Bladder microvascular endothelial cell (primary cell): ENCODE measurements around the gene INCA1. TPM values are rescaled to one million over a fixed set of nuclear protein-coding genes. Genes with fewer than 3 reads are reported as not detected.

Experiments used
- total RNA-seq: library from RNA; depleted of rRNA; stranded (reverse); fragments of >200 nt; gene quantifications from 2 replicates; pipeline ENCODE4 v1.2.3, GENCODE V29; 2014

INCA1 gene
- total RNA-seq = 0.25 and 0.32 TPM in 2 replicates

DNA sequence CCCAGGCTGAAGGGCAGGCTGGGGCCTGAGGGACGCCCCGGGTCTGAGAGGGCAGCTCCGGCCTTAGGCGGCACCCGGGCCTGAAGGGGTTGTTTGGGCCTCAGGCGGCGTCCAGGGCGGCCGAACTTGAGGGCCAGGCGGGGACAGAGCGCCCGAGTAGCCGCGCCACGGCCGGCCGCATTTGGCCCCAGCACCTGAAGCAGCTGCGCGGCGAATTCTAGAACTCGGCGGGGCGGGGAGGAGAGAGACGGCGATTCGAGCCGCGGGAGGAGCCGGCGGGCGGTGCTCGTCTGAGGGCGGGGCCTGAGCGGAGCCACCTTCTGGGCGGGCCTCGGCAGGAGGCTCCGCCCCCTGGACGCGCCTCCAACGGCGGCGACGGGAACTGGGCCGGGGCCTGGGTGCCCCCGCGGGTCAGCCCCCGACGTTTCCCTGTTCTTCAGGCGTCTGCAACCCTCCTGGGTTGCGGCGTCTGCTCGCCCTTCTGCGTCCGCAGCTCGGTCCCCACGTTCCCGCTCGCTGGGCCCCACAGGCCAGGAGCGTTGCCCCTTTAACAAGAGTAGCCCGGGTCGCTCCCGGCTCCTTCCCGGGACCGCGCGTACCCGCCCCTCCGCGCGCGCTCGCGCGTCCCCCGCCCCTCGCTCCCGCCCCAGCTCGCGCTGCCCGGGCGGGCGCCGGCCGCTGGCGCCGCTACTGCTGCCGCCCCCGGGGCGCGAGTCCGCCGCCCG is at the start of gene INCA1, which contains the start of gene KIF1C:
TSS of gene INCA1 (minus strand) at position 221 of the 725 bp plus-strand sequence. CDS start 3,085 bp downstream, outside the sequence.
TSS of gene KIF1C (plus strand) at position 649 of the 725 bp plus-strand sequence. CDS start 2,297 bp downstream, outside the sequence.

GRCh38 chr17:5035315-5035714 is 38.0 kb upstream of the INCA1 start, which contains the start of gene SLC52A1:
TSS of gene SLC52A1 (minus strand) at chr17:5035426. CDS start at chr17:5034606, 820 bp downstream.

DNA sequence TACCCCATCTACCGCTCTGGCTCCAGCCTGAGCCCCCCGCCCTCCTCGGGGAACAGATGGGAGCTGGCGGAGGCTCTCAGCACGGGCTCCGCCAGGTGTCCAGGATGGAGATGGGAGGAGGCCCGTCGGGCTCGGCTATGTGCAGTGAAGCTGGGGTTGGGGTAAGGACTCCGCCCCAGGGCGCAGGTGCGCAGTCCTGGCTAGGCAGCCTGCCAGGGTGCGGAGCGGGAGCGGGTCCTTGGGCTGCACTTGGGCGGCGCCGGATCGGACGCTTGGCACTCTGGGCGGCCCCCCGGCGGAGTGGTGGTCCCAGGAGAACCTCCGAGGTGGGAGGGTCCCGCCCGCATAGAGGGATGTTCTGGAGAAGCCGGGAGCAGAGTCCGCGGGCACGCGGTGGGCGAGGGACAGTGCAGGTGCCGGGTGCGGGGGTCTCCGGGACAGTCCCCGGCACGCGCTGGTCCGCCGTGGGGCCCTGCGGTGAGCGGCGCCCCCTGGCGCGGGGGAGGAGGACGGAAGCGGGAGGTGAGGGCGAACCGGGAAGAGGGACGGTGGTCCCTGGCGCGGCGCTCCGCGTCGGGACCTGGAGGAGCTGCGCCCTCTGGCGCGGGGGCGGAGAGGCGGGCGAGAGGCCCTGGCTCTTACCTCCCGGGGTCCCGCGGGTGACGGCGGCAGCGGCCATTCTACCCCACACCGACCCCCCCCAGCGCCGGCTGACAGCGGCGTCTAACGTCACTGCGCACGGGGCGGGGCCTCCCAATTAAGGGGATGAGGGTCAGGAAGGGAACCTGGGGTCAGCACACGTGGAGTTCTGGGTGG is 10.2 kb downstream of the INCA1 start, which contains the start of gene CAMTA2:
TSS of gene CAMTA2 (minus strand) at position 725 of the 816 bp plus-strand sequence. CDS start 1,453 bp downstream, outside the sequence.

DNA sequence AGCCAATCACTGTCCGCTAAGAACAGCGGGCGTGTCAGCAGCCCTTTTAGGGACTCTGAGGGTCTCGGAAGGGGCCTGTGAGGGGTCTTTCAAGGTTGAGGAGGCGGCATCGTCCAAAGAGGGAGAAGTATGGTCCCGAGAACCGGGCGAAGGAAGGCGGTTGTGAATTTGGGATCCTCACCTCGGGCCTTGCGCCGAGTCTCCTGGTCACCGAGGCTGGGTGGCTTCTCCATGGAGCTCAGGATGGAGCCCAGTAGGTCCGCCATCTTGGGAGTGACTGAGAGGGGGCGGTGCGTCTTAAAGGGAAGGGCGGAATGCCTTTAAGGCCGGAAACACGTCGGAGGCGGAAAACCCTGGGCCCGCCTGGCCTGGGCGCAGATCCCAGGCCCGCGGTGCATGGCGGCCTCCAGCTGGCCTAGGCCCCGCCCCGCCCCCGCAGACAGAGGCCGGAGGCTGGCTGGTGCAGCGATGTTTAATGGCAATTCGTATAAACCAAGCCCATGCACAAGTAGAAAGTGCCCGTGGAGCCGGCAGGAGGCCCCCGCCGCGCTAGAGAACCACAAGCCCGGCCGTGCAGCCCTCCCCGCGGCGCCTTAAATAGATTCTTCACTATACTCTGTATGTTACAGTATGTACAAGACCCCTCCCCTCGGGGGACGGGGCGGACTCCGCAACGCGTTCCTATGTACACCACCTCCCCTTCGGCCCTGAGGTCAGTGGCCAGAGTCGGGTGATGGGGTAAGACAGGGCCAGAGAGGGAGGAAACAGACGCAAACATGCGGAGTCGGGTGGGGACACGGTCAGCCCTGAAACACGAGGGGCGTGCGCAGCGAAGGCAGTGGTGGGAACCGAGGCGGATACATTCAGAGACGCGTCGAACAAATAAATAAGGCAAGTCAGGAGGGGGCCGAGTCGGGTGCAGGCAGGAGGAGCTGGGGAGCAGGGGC is 29.5 kb downstream of the INCA1 start, which contains the start of gene SPAG7:
TSS of gene SPAG7 (minus strand) at position 279 of the 947 bp plus-strand sequence. CDS start at position 266, 13 bp downstream.

GRCh38 chr17:4950746-4951204 is 46.5 kb downstream of the INCA1 start, which contains the start of gene ENO3:
TSS of gene ENO3 (plus strand) at chr17:4951119. CDS start at chr17:4951830, 711 bp downstream.

DNA sequence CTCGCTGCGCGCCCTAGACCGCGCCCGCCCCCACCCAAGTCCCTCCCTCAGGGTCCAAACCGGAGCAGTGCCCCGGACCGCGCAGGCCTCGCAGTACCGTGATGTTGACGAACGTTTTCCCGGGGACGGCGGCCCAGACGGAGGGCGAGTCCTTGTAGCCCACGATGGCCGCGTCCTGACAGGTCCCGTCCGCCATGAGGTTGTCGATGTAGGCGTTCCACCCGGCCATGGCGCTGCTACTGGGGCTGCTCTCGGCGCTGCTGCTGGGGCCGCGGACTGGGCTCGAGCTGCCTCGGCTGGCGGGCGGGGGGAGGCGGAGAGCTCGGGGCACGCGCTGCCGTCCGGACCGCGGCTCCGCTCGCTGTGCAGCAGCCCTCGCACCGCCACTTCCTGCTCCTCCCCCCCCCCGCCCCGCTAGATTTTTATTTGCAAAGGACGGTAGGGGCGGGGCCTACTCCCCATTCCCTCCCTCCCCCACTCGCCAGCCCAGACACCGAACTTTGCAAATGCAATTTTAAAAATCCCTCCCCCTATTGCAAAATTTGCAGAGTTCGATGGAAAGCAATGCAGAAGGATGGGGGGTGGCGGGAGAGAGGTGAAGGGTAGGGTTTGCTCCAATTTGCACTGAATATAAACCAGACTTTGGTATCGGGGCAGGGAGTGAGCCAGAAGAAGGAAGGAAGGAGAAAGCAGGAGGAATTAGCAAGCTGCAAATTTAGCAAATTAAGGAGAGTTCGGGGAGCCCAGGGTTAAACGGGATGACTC is 49.0 kb downstream of the INCA1 start, which contains the start of gene PFN1:
TSS of gene PFN1 (minus strand) at position 365 of the 765 bp plus-strand sequence. CDS start at position 229, 136 bp downstream.

DNA sequence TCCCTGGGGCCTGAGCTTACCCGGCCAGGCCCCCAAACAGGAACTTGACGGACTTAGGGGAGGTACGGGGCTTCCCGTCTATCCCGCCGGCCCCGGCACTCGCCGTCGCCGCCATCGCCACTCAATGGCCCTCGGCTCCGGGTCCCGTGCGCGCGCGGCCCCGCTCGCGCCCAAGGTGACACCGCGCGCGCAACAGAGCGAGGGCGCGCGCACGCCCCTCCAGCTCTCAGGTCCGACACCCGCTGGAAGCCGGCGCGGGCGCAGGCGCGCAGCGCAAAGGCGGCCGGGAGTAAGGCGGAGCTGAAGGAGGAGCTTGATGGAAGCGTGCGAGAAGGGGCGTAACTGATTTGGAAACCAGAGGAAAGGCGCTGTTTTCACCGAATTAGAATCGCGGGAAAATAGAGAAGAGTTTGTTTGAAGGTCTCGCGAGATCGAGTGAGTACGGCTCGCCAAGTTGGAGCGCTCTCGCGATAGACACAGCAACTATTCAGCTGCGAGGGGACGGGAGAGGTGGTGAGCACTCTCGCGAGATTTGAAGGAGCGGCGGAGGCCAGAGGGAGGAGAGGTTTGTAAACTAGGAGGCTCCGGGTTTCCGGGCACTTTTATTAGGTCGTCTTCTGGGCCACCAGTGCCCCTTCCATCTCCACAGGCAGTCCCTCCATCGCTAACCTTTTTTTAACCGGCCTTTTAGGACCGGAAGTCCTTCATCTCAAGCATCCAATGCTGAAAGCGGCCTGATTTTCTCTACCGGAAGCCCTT is 57.3 kb downstream of the INCA1 start, which contains the start of the genes RNF167 and SLC25A11:
TSS of gene RNF167 (plus strand) at position 473 of the 759 bp plus-strand sequence. CDS start 642 bp downstream, outside the sequence.
TSS of gene SLC25A11 (minus strand) at position 251 of the 759 bp plus-strand sequence. CDS start at position 115, 136 bp downstream.

Other genes starting within 250 kb of the INCA1 start
- gene TM4SF5, start 225.6 kb downstream of the INCA1 start, total RNA-seq = not detected in 2 replicates
- 0.13 TPM in 1 of 2 replicates, not detected in the other for gene VMO1, start 211.2 kb downstream of the INCA1 start, total RNA-seq
- gene GLTPD2, start 208.6 kb downstream of the INCA1 start, total RNA-seq = not detected in 2 replicates
- 139 and 176 TPM in 2 replicates for gene PSMB6, start 201.4 kb downstream of the INCA1 start, total RNA-seq
- 26.4 and 39.3 TPM in 2 replicates for gene PLD2, start 190.4 kb downstream of the INCA1 start, total RNA-seq
- gene MINK1, start 164.2 kb downstream of the INCA1 start, total RNA-seq = 30.0 and 78.7 TPM in 2 replicates
- gene C17orf107, start 98.0 kb downstream of the INCA1 start, total RNA-seq = 0.49 and 1.1 TPM in 2 replicates
- gene CHRNE, start 94.4 kb downstream of the INCA1 start, total RNA-seq = 0.31 and 0.32 TPM in 2 replicates
- gene GP1BA, start 65.2 kb downstream of the INCA1 start, total RNA-seq = 0.13 TPM in 1 of 2 replicates, not detected in the other
- 45.8 and 61.3 TPM in 2 replicates for gene SLC25A11, start 57.5 kb downstream of the INCA1 start, total RNA-seq
- 13.4 and 18.6 TPM in 2 replicates for gene RNF167, start 57.3 kb downstream of the INCA1 start, total RNA-seq
- gene PFN1, start 49.0 kb downstream of the INCA1 start, total RNA-seq = 789 and 1,108 TPM in 2 replicates
- gene ENO3, start 46.4 kb downstream of the INCA1 start, total RNA-seq = 1.6 and 4.7 TPM in 2 replicates
- gene SPAG7, start 29.7 kb downstream of the INCA1 start, total RNA-seq = 44.0 and 53.9 TPM in 2 replicates
- 6.5 and 14.0 TPM in 2 replicates for gene CAMTA2, start 9.8 kb downstream of the INCA1 start, total RNA-seq
- gene KIF1C, start 428 bp upstream of the INCA1 start, total RNA-seq = 91.3 and 158 TPM in 2 replicates
- under 0.01 and 0.19 TPM in 2 replicates for gene SLC52A1, start 37.9 kb upstream of the INCA1 start, total RNA-seq
- 0.97 and 1.7 TPM in 2 replicates for gene ZFP3, start 80.9 kb upstream of the INCA1 start, total RNA-seq
- 4.0 and 5.5 TPM in 2 replicates for gene ZNF232, start 114.4 kb upstream of the INCA1 start, total RNA-seq
- gene USP6, start 118.5 kb upstream of the INCA1 start, total RNA-seq = not detected in 2 replicates
- 2.9 and 5.4 TPM in 2 replicates for gene ZNF594, start 194.3 kb upstream of the INCA1 start, total RNA-seq
- gene SCIMP, start 237.3 kb upstream of the INCA1 start, total RNA-seq = not detected in 2 replicates